Gastroesophageal sphincter (tissue), 4 donors: ENCODE results near the gene DCUN1D1. TPM values are rescaled to one million over a fixed set of nuclear protein-coding genes. Genes with fewer than 3 reads are reported as not detected.
A peak's percentile ranks its signal among the peaks of the same experiment; 100 is the strongest.

Experiments
- ATAC-seq: fragments of 150-250 bp; one replicate; pipeline ENCODE4 v1.9.1; 2016; ENCODE audit warnings: mild to moderate bottlenecking, moderate library complexity
- H3K27ac ChIP-seq, 4 donors: fragments of 200-600 bp; sonication (generic) in 3 of 4; 1 replicate in 3 of 4; 2 replicates in 1 of 4; pipeline ENCODE4 v1.5.1; 2016 to 2019
- H3K27me3 ChIP-seq: fragments of 200-600 bp; sonication (generic); one replicate; pipeline ENCODE4 v1.5.1; 2019
- H3K36me3 ChIP-seq, 2 donors: fragments of 200-600 bp; sonication (generic); one replicate each; pipeline ENCODE4 v1.5.1; 2019; ENCODE audit warnings: control low read depth in 1 of 2
- H3K4me1 ChIP-seq, 3 donors: fragments of 200-600 bp; sonication (generic); 1 replicate in 2 of 3; 2 replicates in 1 of 3; pipeline ENCODE4 v1.5.1; 2016 to 2019; ENCODE audit warnings: control low read depth in 2 of 3
- H3K4me3 ChIP-seq, 2 donors: fragments of 200-600 bp; sonication (generic); one replicate each; pipeline ENCODE4 v1.5.1; 2019; ENCODE audit warnings: mild to moderate bottlenecking in 1 of 2, moderate library complexity in 1 of 2
- H3K9me3 ChIP-seq, 3 donors: fragments of 200-600 bp; sonication (generic); one replicate each; pipeline ENCODE4 v1.5.1; 2017 to 2019; ENCODE audit warnings: control low read depth in 2 of 3
- CTCF ChIP-seq, 4 experiments: fragments of 200-600 bp in 2 of 4; fragments of 450-650 bp in 2 of 4; sonication (generic) in 1 of 4; IDR thresholded peaks; one replicate each; pipeline ENCODE4 v1.5.1; 2017 to 2019; ENCODE audit warnings: antibody characterized with exemption in 4 of 4, mild to moderate bottlenecking in 2 of 4, moderate library complexity in 2 of 4
- EP300 ChIP-seq: sonication (generic); formaldehyde crosslinking; IDR thresholded peaks from one replicate; pipeline ENCODE4 v1.6.1; 2017; ENCODE audit warnings: antibody characterized with exemption, mild to moderate bottlenecking
- POLR2A ChIP-seq, 2 donors: fragments of 450-650 bp; IDR thresholded peaks; one replicate each; pipeline ENCODE4 v1.6.1; 2017; ENCODE audit warnings: antibody characterized with exemption in 2 of 2, mild to moderate bottlenecking in 2 of 2, moderate library complexity in 1 of 2
- POLR2AphosphoS5 ChIP-seq: sonication (generic); formaldehyde crosslinking; IDR thresholded peaks from one replicate; pipeline ENCODE4 v1.6.1; 2017; ENCODE audit warnings: antibody characterized with exemption
- WGBS, 2 donors: methylation state at CpG; one replicate each; pipeline ENCODE4 v1.1.5; 2018; ENCODE audit warnings: low coverage in 1 of 2; 5-methylcytosine and 5-hydroxymethylcytosine counted together
- total RNA-seq, 4 donors: library from RNA; depleted of rRNA; stranded (reverse); fragments of >200 nt; gene quantifications; one replicate each; pipeline ENCODE4 v1.1.0, GENCODE V29; 2016

Gene DCUN1D1
- total RNA-seq, 4 donors from 2014 or later, result 35.6 to 48.3 (median 42.8) TPM

- no peak overlapping the region for H3K27ac ChIP-seq
- peaks cover 0 to 18% (median 0%) of the 10 kb centered on the region in 3 donors for H3K9me3 ChIP-seq
- H3K27me3 ChIP-seq, result no peaks in the 10 kb centered on the region
- no peak for ATAC-seq
- WGBS, 2 donors, result 83 to 86% methylated on average over 2 to 4 of the region's 4 CpGs
- peaks cover 0 to 6% of the 10 kb centered on the region in 2 donors for H3K36me3 ChIP-seq
- TF ChIP-seq EP300 (no peak), CTCF (IDR thresholded peaks at IDR 0.05) (no peak), POLR2AphosphoS5 (no peak), POLR2A (IDR thresholded peaks at IDR 0.05) (no peak)
- no peaks in the 10 kb centered on the region for H3K4me1 ChIP-seq
- no peak overlapping the region for H3K4me3 ChIP-seq
Measured at GRCh38 chr3:182936239-182936917, 44.0 kb downstream of the DCUN1D1 start.

- Histone ChIP-seq H3K4me1 (no peaks in the 10 kb centered on the region), H3K27ac (no peak overlapping the region), H3K4me3 (no peak overlapping the region), H3K27me3 (no peaks in the 10 kb centered on the region), H3K9me3 (peaks cover 0 to 22% (median 0%) of the 10 kb centered on the region in 3 donors), H3K36me3 (peaks cover 0 to 6% of the 10 kb centered on the region in 2 donors)
- WGBS, 2 donors, result 38 to 61% methylated on average over 3 of the region's 3 CpGs
- TF ChIP-seq POLR2A (IDR thresholded peaks at IDR 0.05) (no peak), EP300 (no peak), POLR2AphosphoS5 (no peak), CTCF (IDR thresholded peaks at IDR 0.05) (no peak)
- no peak for ATAC-seq
Measured at GRCh38 chr3:182935803-182936202, 44.5 kb downstream of the DCUN1D1 start.

GRCh38 chr3:182925944-182926337 is 54.4 kb downstream of the DCUN1D1 start:
- WGBS, 2 donors, result 89 to 100% methylated on average over 3 of the region's 3 CpGs
- no peaks in the 10 kb centered on the region for H3K27me3 ChIP-seq
- H3K4me1 ChIP-seq, result no peaks in the 10 kb centered on the region
- H3K36me3 ChIP-seq, result no peaks in the 10 kb centered on the region
- no peaks in the 10 kb centered on the region for H3K9me3 ChIP-seq
- no peak for TF ChIP-seq POLR2AphosphoS5
- TF ChIP-seq POLR2A (IDR thresholded peaks at IDR 0.05), result no peak
- TF ChIP-seq CTCF (IDR thresholded peaks at IDR 0.05), result no peak
- TF ChIP-seq EP300, result no peak
- H3K27ac ChIP-seq, result no peak overlapping the region
- H3K4me3 ChIP-seq, result no peak overlapping the region
- no peak for ATAC-seq

- Histone ChIP-seq H3K9me3 (no peaks in the 10 kb centered on the region), H3K36me3 (peaks cover 0 to 5% of the 10 kb centered on the region in 2 donors), H3K27me3 (no peaks in the 10 kb centered on the region), H3K27ac (no peak overlapping the region), H3K4me3 (no peak overlapping the region), H3K4me1 (no peaks in the 10 kb centered on the region)
- TF ChIP-seq EP300 (no peak), POLR2AphosphoS5 (no peak), CTCF (IDR thresholded peaks at IDR 0.05) (no peak), POLR2A (IDR thresholded peaks at IDR 0.05) (no peak)
- 46 to 84% methylated on average over 3 to 4 of the region's 4 CpGs for WGBS, 2 donors
- peak; percentile 19 for ATAC-seq
Measured at GRCh38 chr3:182925330-182925943, 54.9 kb downstream of the DCUN1D1 start.
